GM11168 (cell line): ENCODE measurements around the gene LIN54.
"Not testable (repeated sequence)": the region's sequence is repeated elsewhere in the genome, so short reads cannot be mapped to it uniquely, and the experiment has no call there.

Experiments used
- in situ Hi-C: fragments of 300-500 bp; cut with MboI; formaldehyde crosslinking; loops from one replicate; pipeline ENCODE4 v1.12.0; 2022; ENCODE audit warnings: low sequenced_read_pairs; ENCODE audit not compliant: unreplicated experiment

Gene LIN54

DNA sequence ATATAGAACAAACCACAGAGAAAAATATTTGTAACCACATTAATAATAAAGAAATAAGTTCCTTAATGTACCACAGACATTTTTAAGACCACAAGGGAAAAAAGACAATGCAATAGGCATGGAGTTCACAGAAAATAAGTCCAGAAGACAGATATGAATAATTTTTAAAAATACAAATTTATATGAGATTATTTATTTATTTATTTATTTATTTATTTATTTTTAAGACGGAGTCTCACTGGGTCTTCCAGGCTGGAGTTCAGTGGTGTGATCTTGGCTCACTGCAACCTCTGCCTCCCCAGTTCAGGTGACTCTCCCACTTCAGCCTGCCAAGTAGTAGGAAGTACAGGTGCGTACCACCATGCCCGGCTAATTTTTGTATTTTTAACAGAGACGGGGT lies 56.4 kb downstream of the LIN54 start:
- in situ Hi-C loops: no loop called here

DNA sequence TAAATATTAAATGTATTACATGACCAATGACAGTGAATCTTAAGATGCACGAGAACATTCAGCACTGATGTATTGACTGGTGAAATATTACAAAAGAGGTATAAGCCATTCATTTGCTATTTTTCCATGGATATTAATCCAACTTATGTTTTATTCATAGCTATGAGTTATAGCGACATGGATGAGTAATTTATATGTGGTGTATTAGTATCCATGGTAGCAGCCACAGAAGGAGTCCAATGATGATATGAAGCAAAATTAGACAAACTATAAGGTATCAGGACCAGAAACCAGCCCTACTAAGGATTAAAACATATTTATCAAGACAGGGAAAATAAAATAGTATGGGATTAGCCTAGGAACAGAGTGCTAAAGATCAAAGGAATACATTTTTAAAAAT lies 59.4 kb downstream of the LIN54 start:
- in situ Hi-C loops: no loop called here

DNA sequence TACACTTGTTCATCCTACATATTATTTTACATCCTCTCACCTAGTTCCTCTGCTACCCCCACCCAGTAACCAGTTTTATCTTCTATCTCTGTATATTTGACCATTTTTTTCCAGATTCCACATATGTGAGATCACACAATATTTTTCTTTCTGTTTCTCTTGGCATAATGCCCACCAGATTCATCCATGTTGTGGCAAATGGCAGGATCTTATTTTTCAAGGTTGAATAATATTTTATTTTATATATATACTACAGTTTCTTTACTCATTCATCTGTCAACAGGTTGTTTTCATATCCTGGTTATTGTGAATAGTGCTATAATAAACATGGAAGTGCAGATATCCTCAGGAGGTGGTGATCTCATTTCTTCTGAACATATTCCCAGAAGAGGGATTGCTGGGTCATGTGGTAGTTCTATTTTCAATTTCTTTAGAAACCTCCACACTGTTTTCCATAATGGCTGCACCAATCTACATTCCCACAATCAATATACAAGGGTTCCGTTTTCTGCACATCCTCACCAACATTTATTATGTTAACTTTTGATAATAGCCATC lies 61.9 kb downstream of the LIN54 start:
- in situ Hi-C loops: no loop called here

DNA sequence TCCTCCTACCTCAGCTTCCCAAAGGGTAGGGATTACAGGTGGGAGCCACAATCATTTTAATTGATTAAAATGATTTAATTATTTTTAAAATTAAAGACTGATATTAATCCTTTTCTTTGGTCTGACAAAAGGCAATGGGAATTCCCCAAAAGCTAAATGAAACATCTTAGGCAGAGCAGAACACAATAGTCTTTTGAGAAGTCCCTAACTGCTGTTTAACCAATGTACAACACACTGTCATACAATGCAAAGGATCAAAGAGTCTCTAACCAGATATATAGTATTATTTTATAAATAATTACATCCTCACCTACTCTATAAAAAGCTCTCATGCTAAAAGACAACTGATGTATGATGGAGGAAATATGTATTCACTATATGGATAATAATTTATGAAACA lies 63.1 kb downstream of the LIN54 start:
- in situ Hi-C loops: no loop called here

DNA sequence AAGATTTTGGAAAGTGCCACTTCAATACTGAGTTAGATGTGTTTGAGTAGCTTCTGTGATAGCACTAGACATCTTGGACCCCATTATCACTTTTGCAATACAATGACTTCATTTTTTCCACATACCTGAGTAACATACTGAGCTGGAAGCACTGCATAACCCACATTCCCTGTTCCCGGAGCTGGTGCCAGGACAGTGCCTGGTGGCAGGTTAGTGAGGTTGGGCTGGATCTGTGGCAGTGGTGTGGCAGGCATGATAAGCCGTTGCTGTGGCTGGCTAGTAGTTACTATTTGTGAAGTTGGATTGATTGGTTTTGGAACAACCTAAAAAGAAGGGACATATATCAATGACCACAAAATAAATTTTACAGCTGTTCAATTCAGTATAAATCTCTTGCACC lies 71.2 kb downstream of the LIN54 start:
- in situ Hi-C loops: no loop called here

DNA sequence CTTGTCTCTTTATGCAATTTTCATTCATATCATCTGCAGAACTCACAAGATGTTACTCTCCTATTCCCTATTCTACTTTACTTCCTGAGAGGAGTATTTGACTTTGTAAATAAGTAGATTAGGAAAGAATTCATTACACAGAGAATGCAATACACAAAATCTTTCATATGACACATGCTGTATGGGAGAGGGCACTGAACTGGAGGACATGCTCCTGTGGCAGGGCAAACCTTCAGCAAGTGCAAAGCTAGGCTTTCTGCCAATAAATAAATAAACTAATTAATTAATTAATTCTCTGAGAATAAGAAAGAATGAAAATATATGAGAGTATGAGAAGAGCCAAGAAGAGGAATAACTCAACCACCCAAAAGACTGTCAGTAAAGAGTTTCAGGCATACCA lies 76.2 kb downstream of the LIN54 start:
- in situ Hi-C loops: no loop called here

DNA sequence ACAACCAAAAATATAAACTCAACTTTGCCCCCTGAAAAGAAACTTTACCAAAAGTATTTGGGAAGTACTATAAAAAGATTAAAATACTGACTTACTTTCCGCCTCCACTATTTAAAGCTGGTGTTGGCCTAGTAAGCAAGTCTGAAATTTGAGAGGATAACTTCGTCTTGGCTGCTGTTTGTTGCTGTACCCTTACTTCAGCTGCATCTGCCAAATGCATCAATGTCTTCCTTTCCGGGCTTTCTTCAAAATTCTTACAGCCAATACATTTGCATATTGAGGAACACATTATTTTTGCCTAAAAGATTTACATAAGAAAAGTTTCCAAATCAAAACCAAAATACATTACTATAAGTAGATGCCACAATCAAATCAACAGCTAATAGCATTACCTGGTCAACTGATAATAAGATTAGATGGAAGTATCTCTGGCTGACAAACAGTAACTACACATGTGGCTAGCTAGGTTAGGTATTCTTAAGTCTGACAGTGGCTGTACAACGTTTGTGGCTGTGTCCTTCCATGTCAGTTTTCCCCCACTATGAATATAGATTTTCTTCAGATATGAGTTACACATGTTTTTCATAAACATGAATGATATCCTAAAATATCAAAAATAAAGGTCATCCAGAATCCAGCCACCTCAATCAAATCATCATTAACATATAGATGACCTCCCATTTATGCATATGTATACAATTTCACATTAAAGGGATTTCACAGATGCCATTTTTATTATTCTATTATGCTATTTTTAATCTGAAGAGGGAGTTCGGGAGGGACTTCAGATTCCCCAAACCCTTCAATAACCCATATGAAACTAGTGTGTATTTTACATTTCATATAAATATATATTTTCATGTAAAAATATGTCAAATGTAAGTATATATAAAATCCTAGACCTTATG lies 79.5 kb downstream of the LIN54 start:
- in situ Hi-C loops: no loop called here

DNA sequence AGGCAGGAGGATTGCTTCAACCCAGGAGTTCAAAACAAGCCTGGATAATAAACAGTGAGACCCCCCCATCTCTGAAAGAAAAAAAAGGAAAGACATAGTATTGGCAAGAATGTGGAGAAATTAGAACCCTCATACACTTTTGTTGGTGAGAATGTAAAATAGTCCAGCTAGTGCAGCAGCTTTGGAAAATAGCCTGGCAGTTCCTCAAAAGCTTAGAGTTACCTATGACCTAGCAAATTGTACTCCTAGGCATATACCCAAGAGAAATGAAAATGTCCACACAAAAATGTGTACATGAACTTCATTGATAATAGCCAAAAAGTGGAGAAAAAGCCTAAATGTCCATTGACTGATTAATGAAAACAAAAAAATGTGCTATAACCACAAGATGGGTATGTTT lies 88.8 kb downstream of the LIN54 start:
- in situ Hi-C loops: no loop called here

DNA sequence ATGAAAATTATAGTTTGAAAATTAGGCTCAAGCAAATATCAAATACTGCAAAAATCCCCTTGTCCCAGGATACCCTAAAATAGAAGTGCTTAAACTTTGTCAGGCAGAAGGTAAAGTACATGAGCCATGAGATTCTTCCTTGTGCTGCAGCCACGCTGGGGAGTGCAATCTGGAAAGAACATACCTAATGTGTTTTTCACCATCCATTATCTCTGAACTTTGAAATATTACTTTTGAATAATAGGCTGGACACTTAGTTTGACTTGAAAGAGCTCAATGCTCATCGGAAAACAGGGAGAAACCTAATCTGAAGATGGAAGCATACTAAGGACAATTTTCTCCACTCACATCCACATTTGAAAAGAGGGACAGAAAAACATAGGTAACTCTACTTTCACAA lies 91.2 kb downstream of the LIN54 start:
- in situ Hi-C loops: no loop called here

DNA sequence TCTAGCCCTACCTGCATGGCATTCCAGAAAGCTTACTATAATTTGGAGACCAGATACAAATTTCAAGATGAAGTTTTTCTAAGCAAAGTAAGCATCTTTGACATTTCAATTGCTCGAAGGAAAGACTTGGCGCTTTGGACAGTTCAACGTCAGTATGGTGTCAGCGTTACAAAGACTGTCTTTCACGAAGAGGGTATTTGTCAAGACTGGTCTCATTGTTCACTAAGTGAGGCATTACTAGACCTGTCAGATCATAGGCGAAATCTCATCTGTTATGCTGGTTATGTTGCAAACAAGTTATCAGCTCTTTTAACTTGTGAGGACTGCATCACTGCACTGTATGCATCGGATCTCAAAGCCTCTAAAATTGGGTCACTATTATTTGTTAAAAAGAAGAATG lies 92.5 kb downstream of the LIN54 start:
- in situ Hi-C loops: no loop called here

DNA sequence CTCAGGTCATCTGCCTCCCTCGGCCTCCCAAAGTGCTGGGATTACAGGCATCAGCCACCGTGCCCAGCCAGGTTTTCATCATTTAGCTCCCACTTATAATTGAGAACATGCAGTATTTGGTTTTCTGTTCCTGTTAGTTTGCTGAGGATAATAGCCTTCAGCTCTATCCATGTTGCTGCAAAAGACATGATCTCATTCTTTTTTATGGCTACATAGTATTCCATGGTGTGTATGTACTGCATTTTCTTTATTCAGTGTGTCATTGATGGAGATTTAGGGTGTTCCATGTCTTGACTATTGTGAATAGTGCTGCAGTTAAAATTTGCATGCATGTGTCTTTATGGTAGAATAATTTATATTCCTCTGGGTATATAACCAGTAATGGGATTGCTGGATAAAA lies 96.7 kb downstream of the LIN54 start:
- in situ Hi-C loops: not testable (repeated sequence)

DNA sequence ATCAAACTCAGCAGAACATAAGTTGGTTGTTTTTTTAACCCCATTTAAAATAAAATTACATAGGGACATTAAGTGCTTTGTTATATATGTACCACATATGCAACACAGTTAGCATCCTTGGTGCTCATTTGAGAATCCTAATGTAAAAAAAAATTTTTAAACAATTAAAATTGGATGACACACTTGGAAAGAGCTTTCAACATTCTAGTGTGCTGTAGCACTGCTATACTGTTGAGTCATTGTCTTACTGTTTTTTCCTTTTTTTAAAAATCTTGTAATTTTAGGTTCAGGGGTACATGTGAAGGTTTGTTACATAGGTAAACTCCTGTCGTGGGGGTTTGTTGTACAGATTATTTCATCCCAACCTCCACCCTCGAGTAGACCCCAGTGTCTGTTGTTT lies 97.3 kb downstream of the LIN54 start:
- in situ Hi-C loops: no loop called here

DNA sequence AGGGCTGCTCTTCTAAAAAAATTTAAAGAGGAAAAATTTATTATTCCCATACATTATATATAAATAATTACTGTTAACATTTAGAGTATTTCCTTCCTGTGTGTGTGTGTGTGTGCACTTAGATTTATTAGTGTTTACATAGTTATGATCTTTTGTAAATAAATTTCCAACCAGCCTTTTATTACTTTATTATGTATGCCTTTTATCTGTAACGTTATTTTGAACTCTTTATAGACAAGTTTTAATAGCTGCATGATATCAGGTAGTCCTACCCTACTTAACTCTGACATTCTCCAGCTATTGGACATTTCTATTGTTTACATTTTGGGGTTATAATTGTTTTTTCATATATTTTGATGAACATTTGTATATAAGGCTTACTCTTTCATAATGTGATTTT lies 101.3 kb downstream of the LIN54 start:
- in situ Hi-C loops: no loop called here

DNA sequence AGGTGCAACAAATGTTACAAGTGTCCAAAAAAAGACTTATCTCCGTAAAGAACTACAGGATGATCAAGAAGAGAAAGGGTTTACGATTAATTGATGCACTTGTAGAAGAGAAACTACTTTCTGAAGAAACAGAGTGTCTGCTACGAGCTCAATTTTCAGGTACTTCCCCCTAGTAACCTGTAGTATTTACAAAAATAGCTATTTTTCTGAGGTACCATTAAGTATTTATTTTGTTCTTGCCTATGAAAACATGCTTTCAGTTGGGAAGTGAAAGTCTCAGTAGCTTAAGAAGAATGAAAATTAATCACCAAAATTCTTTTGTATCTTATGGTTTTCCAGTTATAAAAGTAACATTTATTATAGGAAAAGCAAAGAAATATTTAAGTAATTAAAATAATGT lies 104.2 kb downstream of the LIN54 start:
- in situ Hi-C loops: no loop called here

DNA sequence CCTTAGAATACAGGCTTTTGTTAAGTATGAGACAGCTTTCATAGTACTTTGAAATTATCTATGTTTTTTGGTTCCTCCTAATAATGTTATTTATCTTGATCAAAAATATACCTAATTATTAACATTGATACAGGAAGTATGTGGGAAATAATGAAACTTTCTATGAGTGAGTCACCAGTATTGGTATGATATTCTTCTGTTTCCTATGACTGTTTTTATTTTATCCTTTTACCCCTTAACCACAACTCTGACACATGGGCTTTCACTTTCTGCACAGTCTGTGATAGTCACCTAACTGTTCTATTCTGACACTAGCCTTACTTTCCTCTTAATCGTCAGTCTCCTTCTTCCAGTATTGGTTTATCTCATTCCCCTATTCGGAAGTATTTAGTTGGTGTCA lies 105.4 kb downstream of the LIN54 start:
- in situ Hi-C loops: no loop called here

DNA sequence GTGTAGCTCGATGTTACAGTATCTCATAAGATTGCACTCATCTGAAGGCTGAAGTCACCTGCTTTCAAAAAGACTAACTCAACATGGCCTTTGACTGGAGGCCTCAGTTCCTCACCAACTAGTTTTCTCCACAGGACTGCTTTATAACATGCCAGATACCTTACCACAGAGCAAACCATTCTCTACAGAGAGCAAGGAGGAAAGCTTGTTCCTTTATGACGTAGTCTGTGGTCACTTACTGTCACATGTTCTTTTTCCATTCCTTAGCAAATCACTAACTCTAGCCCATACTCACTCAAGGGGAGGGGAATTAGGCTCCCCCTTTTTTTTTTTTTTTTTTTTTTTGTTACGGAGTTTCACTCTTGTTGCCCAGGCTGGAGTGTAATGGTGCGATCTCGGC lies 106.9 kb downstream of the LIN54 start:
- in situ Hi-C loops: no loop called here

DNA sequence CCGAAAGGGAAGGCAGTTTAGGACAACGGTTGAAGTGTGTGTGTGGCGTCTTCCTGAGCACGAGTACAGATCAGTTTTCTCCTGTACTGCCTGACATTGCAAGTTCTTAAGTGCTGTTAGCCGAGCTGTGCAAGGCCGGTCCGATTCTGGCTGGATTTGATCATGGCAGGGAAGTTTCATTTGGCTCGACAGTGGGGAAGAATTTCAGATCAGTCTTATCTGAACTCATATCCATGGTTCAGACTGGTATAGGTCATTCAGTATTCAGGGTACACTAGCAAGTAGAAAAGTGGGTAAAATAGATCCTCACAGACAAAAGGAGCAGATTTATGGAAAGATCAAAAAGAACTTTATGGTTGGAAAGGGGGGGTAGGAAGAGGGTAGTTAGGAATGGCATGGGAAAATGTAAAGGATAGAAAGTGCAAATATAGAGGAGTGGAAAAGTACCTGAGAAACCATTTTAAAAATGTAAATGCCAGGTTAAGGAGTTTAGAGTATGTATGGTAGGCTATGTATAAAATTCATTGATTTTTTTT lies 109.4 kb downstream of the LIN54 start:
- in situ Hi-C loops: no loop called here

DNA sequence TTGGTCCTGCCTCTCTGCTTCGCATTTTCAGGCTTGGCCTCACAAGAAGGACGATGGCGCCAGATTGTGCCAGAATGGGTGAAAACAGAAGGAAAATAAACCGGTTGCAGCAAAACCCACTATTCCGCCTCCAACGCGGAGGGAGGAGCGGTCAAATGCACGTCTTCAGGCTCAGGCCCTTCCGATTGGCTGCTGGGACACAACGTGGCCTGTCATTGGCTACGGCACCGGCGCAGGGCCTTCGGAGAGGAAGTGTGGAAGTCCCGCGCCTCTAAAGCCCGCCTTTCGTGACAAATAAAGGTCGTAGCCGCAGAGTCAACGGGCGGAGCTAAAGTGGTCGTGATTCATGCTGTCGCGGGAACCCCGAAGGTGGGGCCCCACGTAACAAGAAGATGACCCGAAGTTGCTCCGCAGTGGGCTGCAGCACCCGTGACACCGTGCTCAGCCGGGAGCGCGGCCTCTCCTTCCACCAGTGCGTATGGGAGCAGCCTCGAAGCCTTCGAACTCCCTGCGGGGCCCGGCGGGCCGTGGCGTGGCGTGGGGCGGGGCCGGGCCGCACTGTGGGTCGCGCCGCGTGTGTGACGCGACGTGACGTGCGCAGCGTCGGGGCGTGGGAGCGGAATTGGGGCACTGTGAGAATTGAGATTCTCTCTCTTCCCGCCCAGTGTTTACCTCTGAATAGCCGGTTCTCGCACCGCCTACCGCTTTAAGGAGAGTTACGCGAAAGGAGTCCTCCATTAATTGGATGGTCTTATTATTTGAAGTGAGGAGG lies 110.0 kb downstream of the LIN54 start, which contains the start of gene THAP9:
TSS of gene THAP9 (plus strand) at position 325 of the 772 bp plus-strand sequence. CDS start at position 393, 68 bp downstream.
- in situ Hi-C loops: no loop called here

DNA sequence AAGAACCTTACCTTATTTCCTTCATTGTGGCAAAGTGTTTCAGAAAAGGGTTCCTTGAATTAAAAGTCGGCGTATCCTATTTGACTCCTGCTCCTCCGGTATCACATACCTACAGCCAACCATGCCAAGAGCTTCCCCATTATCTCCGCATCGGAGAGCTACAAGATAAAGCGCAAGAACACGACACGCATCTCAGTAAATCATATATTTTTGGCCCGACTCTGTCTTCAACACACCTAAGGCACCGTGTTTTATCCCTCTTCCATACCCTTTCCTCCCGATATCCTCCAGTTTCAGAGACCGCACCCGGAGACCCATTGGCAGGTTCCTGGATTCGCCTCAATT lies 110.6 kb downstream of the LIN54 start:
- in situ Hi-C loops: no loop called here

DNA sequence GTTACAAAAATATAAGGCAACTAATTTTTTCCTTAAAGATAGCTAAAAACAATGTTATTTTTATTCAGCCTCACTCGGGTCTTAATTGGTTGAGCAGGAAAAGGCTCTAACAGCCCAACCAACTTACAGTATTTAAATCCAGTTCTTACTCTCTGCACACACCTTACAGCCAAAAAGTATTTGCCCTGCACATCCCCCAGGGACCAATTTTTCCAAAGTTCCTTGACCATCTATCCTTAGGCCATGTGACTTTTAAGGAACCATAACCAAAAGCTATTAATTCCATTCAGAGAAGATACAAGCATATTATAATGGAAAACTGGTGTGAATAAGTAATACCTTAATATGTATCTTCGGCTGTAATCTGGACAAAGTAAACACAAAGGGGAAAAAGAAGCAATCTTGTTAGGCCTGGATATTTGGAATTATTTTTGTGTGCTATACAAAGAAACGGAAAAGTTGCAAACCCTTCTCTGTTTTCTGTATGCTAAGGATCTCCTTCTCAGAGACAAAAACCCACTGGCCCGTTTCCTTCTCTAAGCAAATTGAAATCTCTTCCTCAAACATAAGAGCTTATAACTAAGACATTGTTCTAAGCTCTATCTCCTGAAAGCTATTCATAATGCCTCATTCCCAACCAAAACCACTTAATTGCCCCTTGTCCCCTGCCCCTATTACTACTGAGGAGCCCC lies 111.1 kb downstream of the LIN54 start:
- in situ Hi-C loops: no loop called here
